Measurements from ENCODE around the gene ITGA11. TPM values are rescaled to one million over a fixed set of nuclear protein-coding genes. Genes with fewer than 3 reads are reported as not detected.

The ITGA11 gene
- total and polyA plus RNA-seq, 2 experiments from 2014 or later: 0.03 to 0.40 TPM

- peaks cover 8% of the 10 kb centered on the region for H3K27me3 Mint-ChIP-seq (ENCODE audit: insufficient read depth, low read depth, poor library complexity)
- DNase-seq (ENCODE audit: low spot score) (no peak), ATAC-seq (0 out of 3 replicates have a peak, but pooled peaks have one; percentile 17)
- TF ChIP-seq EZH2phosphoT487 (IDR thresholded peaks at IDR 0.05; ENCODE audit: unreplicated experiment): no peak
- no peak for TF ChIP-seq STAT1 (IDR thresholded peaks at IDR 0.05; ENCODE audit: unreplicated experiment)
- no peak for TF ChIP-seq JUNB (IDR thresholded peaks at IDR 0.05; ENCODE audit: unreplicated experiment)
- no peak for TF ChIP-seq REST (IDR thresholded peaks at IDR 0.05; ENCODE audit: unreplicated experiment)
- TF ChIP-seq ZNF462 (CRISPR knock-in tag; IDR thresholded peaks at IDR 0.05): no peak
- TF ChIP-seq EZH2 (IDR thresholded peaks at IDR 0.05; ENCODE audit: low read depth, unreplicated experiment): no peak
- TF ChIP-seq POLR2AphosphoS5 (IDR thresholded peaks at IDR 0.05; ENCODE audit: low read depth): no peak
- TF ChIP-seq NANOG (IDR thresholded peaks at IDR 0.05; ENCODE audit: borderline replicate concordance): no peak
- TF ChIP-seq ZNF331 (CRISPR knock-in tag; IDR thresholded peaks at IDR 0.05; ENCODE audit: low read depth): no peak
- no peak for TF ChIP-seq CREB1 (CRISPR knock-in tag; IDR thresholded peaks at IDR 0.05; ENCODE audit: low read depth)
- no peak for TF ChIP-seq ETS1 (IDR thresholded peaks at IDR 0.05)
- no peak for TF ChIP-seq CTCF (conservative IDR thresholded peaks at IDR 0.05; ENCODE audit: low read depth in 2 of 2)
- no peak for TF ChIP-seq ZNF114 (CRISPR knock-in tag; IDR thresholded peaks at IDR 0.05)
- no peak overlapping the region for H3K4me3 ChIP-seq
- H3K27ac Mint-ChIP-seq: no peak overlapping the region
- H3F3A ChIP-seq (replicated peaks; ENCODE audit: low read depth): no peaks in the 10 kb centered on the region
- no peaks in the 10 kb centered on the region for H3K9me3 Mint-ChIP-seq
- H3K9me2 ChIP-seq (ENCODE audit: insufficient read depth): peaks cover 9% of the 10 kb centered on the region; the same call in 1 of the 2 replicates
- H4K20me1 ChIP-seq (replicated peaks; ENCODE audit: insufficient read depth): no peaks in the 10 kb centered on the region
- H3K4me1 Mint-ChIP-seq: peaks cover 5% of the 10 kb centered on the region
- H3K4me1 ChIP-seq (ENCODE audit: insufficient read depth): no peaks in the 10 kb centered on the region
- H3K4me3 Mint-ChIP-seq: no peak overlapping the region
- no peaks in the 10 kb centered on the region for H3K36me3 Mint-ChIP-seq (ENCODE audit: low read depth)
- no peaks in the 10 kb centered on the region for H3K27me3 ChIP-seq (ENCODE audit: insufficient read depth)
- H3K36me3 ChIP-seq (ENCODE audit: insufficient read depth): no peaks in the 10 kb centered on the region
- peak overlapping the region; percentile 63 for H2AFZ ChIP-seq
- no peak overlapping the region for H3K27ac ChIP-seq (ENCODE audit: low read depth)
- H3K79me2 ChIP-seq (replicated peaks; ENCODE audit: insufficient read depth): no peaks in the 10 kb centered on the region
- no peak overlapping the region for H3K4me2 ChIP-seq
These were observed 64.7 kb downstream of the ITGA11 start for GRCh38 chr15:68367226-68367625.

Measured in GM23338 (cell line).